Gastrocnemius medialis (tissue), 4 donors: ENCODE data around the gene KCNK15. TPM values are rescaled to one million over a fixed set of nuclear protein-coding genes. Genes with fewer than 3 reads are reported as not detected.

ENCODE experiments used
- ATAC-seq, 2 donors: fragments of 150-250 bp; one replicate each; pipeline ENCODE4 v1.9.1; 2016
- DNase-seq, 2 donors: peaks; one replicate each; pipeline ENCODE4 v3.0.0-alpha.2; 2019
- H3K27ac ChIP-seq, 4 donors: fragments of 200-600 bp; sonication (generic); 1 replicate in 1 of 4; 2 replicates in 3 of 4; pipeline ENCODE4 v1.5.1; 2016 to 2018; ENCODE audit warnings: mild to moderate bottlenecking in 2 of 4, moderate library complexity in 1 of 4
- H3K27me3 ChIP-seq, 3 donors: fragments of 200-600 bp; sonication (generic) in 2 of 3; 1 replicate in 1 of 3; 2 replicates in 2 of 3; pipeline versions ENCODE4 v1.5.1 to v1.6.0; 2016 to 2019; ENCODE audit warnings: mild to moderate bottlenecking in 1 of 3, moderate library complexity in 1 of 3
- H3K36me3 ChIP-seq, 2 donors: fragments of 200-600 bp; sonication (generic) in 1 of 2; one replicate each; pipeline ENCODE4 v1.5.1; 2017 to 2018
- H3K4me1 ChIP-seq, 2 donors: fragments of 200-600 bp; sonication (generic) in 1 of 2; one replicate each; pipeline ENCODE4 v1.5.1; 2016 to 2017; ENCODE audit warnings: mild to moderate bottlenecking in 2 of 2
- H3K4me3 ChIP-seq, 4 donors: fragments of 200-600 bp; sonication (generic) in 3 of 4; 1 replicate in 1 of 4; 2 replicates in 3 of 4; pipeline ENCODE4 v1.5.1; 2016 to 2019; ENCODE audit warnings: mild to moderate bottlenecking in 2 of 4
- H3K9me3 ChIP-seq, 3 donors: fragments of 200-600 bp; sonication (generic) in 2 of 3; 1 replicate in 1 of 3; 2 replicates in 2 of 3; pipeline ENCODE4 v1.5.1; 2016 to 2019
- POLR2A ChIP-seq, 2 donors: fragments of 450-650 bp; IDR thresholded peaks; one replicate each; pipeline ENCODE4 v1.6.1; 2017; ENCODE audit warnings: antibody characterized with exemption in 2 of 2, mild to moderate bottlenecking in 2 of 2, moderate library complexity in 2 of 2
- in situ Hi-C, 4 donors: fragments of 200-750 bp; cut with MboI; loops; one replicate each; pipeline versions ENCODE4 v1.15.0 to v1.8.0; 2017; ENCODE audit warnings: low sequenced_read_pairs in 4 of 4
- intact Hi-C: fragments of 100-400 bp; cut with DNase I; formaldehyde crosslinking; loops from one replicate; pipeline ENCODE4 v1.15.1; 2023; ENCODE audit warnings: low total_unique reads
- total RNA-seq, 4 donors: library from RNA; depleted of rRNA; stranded (reverse); fragments of >200 nt; gene quantifications; one replicate each; pipeline versions ENCODE4 v1.1.0 to v1.2.3, GENCODE V29; 2016
- TF ChIP-seq, protein P1 (sequence below), 5 experiments: fragments of 450-650 bp in 3 of 5; fragments of 200-600 bp in 2 of 5; sonication (generic) in 2 of 5; IDR thresholded peaks in 4 of 5; conservative IDR thresholded peaks in 1 of 5; 1 replicate in 4 of 5; 2 replicates in 1 of 5; pipeline ENCODE4 v1.5.1; 2016 to 2019; ENCODE audit warnings: antibody characterized with exemption in 5 of 5, mild to moderate bottlenecking in 3 of 5, moderate library complexity in 3 of 5

Gene KCNK15
- total RNA-seq, 4 donors from 2014 or later = 0.20 TPM; not detected in 3

- intact Hi-C loops (no loop called here), in situ Hi-C loops (no loop called here)
- no peak overlapping the region for H3K27ac ChIP-seq
- peaks cover 0 to 6% of the 10 kb centered on the region in 2 donors for H3K4me1 ChIP-seq
- ATAC-seq (no peak), DNase-seq (no peak)
- H3K36me3 ChIP-seq = no peaks in the 10 kb centered on the region
- no peak for TF ChIP-seq POLR2A (IDR thresholded peaks at IDR 0.05)
- TF ChIP-seq, protein P1, sequence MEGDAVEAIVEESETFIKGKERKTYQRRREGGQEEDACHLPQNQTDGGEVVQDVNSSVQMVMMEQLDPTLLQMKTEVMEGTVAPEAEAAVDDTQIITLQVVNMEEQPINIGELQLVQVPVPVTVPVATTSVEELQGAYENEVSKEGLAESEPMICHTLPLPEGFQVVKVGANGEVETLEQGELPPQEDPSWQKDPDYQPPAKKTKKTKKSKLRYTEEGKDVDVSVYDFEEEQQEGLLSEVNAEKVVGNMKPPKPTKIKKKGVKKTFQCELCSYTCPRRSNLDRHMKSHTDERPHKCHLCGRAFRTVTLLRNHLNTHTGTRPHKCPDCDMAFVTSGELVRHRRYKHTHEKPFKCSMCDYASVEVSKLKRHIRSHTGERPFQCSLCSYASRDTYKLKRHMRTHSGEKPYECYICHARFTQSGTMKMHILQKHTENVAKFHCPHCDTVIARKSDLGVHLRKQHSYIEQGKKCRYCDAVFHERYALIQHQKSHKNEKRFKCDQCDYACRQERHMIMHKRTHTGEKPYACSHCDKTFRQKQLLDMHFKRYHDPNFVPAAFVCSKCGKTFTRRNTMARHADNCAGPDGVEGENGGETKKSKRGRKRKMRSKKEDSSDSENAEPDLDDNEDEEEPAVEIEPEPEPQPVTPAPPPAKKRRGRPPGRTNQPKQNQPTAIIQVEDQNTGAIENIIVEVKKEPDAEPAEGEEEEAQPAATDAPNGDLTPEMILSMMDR (IDR thresholded peaks at IDR 0.05 in 4 of 5, conservative IDR thresholded peaks at IDR 0.05 in 1 of 5) = no peak
- H3K4me3 ChIP-seq = no peak overlapping the region
- no peaks in the 10 kb centered on the region for H3K9me3 ChIP-seq
- H3K27me3 ChIP-seq = no peaks in the 10 kb centered on the region
These were observed 40.1 kb downstream of the KCNK15 start for GRCh38 chr20:44785768-44786167.

DNA sequence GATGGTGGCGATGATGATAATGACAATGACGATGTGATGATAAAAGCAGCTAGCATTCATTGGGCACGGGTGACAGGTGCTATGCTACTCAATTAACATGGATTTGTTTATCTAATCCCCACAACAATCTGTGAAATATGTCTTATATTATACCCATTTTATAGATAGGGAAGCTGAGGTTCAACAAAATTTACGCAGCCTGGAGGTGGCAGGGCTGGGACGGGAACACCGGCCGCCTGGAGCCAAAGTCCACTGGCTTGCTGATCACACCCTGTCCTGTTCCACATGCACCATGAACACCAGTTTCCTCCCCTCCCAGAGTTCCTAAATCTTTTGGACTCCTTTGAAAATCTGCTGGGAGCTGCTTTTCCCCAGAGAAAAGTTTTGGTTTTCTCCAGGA, 41.6 kb downstream of the KCNK15 start:
- H3K27me3 ChIP-seq = no peaks in the 10 kb centered on the region
- intact Hi-C loops = no loop called here
- ATAC-seq (no peak), DNase-seq (no peak)
- in situ Hi-C loops = no loop called here
- no peak overlapping the region for H3K27ac ChIP-seq
- no peak overlapping the region for H3K4me3 ChIP-seq
- H3K9me3 ChIP-seq = no peaks in the 10 kb centered on the region
- TF ChIP-seq, protein P1 (IDR thresholded peaks at IDR 0.05 in 4 of 5, conservative IDR thresholded peaks at IDR 0.05 in 1 of 5) = no peak
- no peak for TF ChIP-seq POLR2A (IDR thresholded peaks at IDR 0.05)
- H3K4me1 ChIP-seq = peaks cover 0 to 14% of the 10 kb centered on the region in 2 donors
- no peaks in the 10 kb centered on the region for H3K36me3 ChIP-seq

DNA sequence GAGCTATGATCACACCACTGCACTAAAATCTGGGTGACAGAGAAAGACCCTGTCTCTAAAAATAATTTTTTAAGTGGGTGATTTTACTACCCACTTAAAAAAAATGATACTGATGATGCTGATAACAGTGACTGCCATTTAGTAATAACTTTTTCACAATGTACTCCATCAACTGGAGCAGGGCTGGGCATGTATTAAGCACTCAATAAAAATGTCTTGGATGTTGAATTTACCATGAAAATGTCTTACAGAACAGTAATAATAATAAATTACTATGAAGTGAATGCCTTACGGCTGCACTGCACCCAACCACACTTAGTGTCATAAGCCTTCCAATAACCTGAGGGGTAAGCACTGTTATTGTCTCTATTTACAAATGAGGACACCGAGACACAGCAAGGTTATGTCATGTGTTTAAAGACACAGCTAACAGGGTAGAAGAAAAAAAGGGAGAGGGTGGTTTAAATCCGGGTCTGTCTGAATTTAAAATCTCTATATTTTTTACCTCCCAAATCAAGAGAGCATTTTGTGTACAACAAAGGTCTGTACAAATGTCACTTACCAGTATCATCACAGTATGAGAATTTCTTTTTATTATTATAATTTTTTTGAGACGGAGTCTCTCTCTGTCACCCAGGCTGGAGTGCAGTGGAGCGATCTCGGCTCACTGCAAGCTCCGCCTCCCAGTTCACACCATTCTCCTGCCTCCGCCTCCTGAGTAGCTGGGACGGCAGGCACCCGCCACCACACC, 43.2 kb downstream of the KCNK15 start:
- TF ChIP-seq POLR2A (IDR thresholded peaks at IDR 0.05) = no peak
- TF ChIP-seq, protein P1 (IDR thresholded peaks at IDR 0.05 in 4 of 5, conservative IDR thresholded peaks at IDR 0.05 in 1 of 5) = no peak
- H3K4me1 ChIP-seq = peaks cover 0 to 14% of the 10 kb centered on the region in 2 donors
- no peak overlapping the region for H3K27ac ChIP-seq
- no peaks in the 10 kb centered on the region for H3K27me3 ChIP-seq
- no peaks in the 10 kb centered on the region for H3K36me3 ChIP-seq
- DNase-seq = no peak
- in situ Hi-C loops = no loop called here
- intact Hi-C loops = no loop called here
- H3K4me3 ChIP-seq = no peak overlapping the region
- no peaks in the 10 kb centered on the region for H3K9me3 ChIP-seq
- no peak for ATAC-seq

GRCh38 chr20:44790638-44791393, 45.2 kb downstream of the KCNK15 start:
- no peak for TF ChIP-seq POLR2A (IDR thresholded peaks at IDR 0.05)
- TF ChIP-seq, protein P1 (IDR thresholded peaks at IDR 0.05 in 4 of 5, conservative IDR thresholded peaks at IDR 0.05 in 1 of 5) = no peak
- DNase-seq (no peak), ATAC-seq (no peak)
- intact Hi-C loops (no loop called here), in situ Hi-C loops (no loop called here)
- Histone ChIP-seq H3K4me1 (peaks cover 0 to 14% of the 10 kb centered on the region in 2 donors), H3K27ac (no peak overlapping the region), H3K27me3 (no peaks in the 10 kb centered on the region), H3K4me3 (no peak overlapping the region), H3K36me3 (no peaks in the 10 kb centered on the region), H3K9me3 (no peaks in the 10 kb centered on the region)
